Measurements from ENCODE around the gene SDR42E2.

SDR42E2 gene

DNA sequence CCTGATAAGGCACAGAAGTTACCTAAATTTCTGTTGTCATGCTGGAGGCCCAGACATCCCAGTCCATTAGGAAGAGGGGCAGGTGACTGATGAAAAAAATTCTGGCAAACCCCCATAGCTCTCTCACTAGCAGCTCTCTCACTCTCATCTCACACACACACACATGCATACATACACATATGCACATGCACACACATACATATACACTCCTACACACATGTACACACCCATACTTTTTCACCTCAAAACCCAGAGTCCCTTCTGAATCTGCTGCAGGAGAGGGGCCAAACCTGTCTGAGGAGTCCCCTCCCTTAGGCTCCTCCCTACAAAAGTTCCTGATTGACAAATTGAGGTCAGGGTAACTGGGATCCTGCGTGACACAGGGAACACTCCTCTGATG, 22.6 kb upstream of the SDR42E2 start:
- no peak for ATAC-seq (ENCODE audit: insufficient read depth, low read depth)

DNA sequence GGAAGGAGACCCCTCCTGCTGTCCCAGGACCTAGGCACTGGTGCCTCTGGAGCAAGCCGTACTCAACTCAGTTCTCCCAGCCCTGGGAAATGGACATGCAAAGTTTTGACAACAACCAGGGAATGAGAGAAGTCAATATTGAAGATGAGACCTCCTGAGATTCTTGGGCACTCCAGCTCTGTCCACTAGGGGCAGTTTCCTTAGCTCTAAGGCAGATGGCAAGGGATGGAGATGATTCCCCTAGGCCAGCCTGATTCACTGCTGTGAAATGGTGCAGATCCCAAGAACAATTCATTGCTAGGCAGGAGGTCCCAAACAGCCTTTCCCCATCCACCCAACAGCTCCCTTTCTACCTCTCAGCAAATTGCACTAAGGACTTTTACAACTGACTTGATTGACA, 20.5 kb upstream of the SDR42E2 start:
- no peak overlapping the region for H3K27ac ChIP-seq (ENCODE audit: low read length)
- H3K9ac ChIP-seq (ENCODE audit: low read depth, low read length), result no peak overlapping the region
- no peaks in the 10 kb centered on the region for H3K36me3 ChIP-seq (ENCODE audit: insufficient read depth, low read length)
- no peak for DNase-seq
- peak; percentile 48; the same call in 1 of the 3 replicates for ATAC-seq (ENCODE audit: insufficient read depth, low read depth)
- H3K9me3 ChIP-seq (ENCODE audit: insufficient read depth, low read length, severe bottlenecking), result no peaks in the 10 kb centered on the region
- H3K4me2 ChIP-seq (ENCODE audit: insufficient read depth, low read length), result no peak overlapping the region
- TF ChIP-seq, protein P1, sequence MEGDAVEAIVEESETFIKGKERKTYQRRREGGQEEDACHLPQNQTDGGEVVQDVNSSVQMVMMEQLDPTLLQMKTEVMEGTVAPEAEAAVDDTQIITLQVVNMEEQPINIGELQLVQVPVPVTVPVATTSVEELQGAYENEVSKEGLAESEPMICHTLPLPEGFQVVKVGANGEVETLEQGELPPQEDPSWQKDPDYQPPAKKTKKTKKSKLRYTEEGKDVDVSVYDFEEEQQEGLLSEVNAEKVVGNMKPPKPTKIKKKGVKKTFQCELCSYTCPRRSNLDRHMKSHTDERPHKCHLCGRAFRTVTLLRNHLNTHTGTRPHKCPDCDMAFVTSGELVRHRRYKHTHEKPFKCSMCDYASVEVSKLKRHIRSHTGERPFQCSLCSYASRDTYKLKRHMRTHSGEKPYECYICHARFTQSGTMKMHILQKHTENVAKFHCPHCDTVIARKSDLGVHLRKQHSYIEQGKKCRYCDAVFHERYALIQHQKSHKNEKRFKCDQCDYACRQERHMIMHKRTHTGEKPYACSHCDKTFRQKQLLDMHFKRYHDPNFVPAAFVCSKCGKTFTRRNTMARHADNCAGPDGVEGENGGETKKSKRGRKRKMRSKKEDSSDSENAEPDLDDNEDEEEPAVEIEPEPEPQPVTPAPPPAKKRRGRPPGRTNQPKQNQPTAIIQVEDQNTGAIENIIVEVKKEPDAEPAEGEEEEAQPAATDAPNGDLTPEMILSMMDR (IDR thresholded peaks at IDR 0.05; ENCODE audit: borderline replicate concordance, extremely low read depth, low read length, poor library complexity, severe bottlenecking), result peak; percentile 50
- TF ChIP-seq EZH2 (IDR thresholded peaks at IDR 0.05; ENCODE audit: borderline replicate concordance, low read depth, low read length, severe bottlenecking), result no peak
- H3K79me2 ChIP-seq (ENCODE audit: insufficient read depth, low read length), result no peaks in the 10 kb centered on the region
- no peak overlapping the region for H2AFZ ChIP-seq (ENCODE audit: low read depth, low read length)
- peaks cover 15% of the 10 kb centered on the region for H3K27me3 ChIP-seq (ENCODE audit: insufficient read depth, low read length, poor library complexity)
- H3K4me3 ChIP-seq (ENCODE audit: low read depth in 1 of 2, low read length in 2 of 2), result no peak overlapping the region
- no peaks in the 10 kb centered on the region for H4K20me1 ChIP-seq (ENCODE audit: insufficient read depth, low read length)
- H3K4me1 ChIP-seq (ENCODE audit: insufficient read depth, low read length), result no peaks in the 10 kb centered on the region

More for the DNA sequence above, 22.6 kb upstream of the SDR42E2 start:
- peaks cover 15% of the 10 kb centered on the region for H3K27me3 ChIP-seq (ENCODE audit: insufficient read depth, low read length, poor library complexity)
- TF ChIP-seq, protein P1 (IDR thresholded peaks at IDR 0.05; ENCODE audit: borderline replicate concordance, extremely low read depth, low read length, poor library complexity, severe bottlenecking), result no peak
- TF ChIP-seq EZH2 (IDR thresholded peaks at IDR 0.05; ENCODE audit: borderline replicate concordance, low read depth, low read length, severe bottlenecking), result no peak
- H3K4me3 ChIP-seq (ENCODE audit: low read depth in 1 of 2, low read length in 2 of 2), result no peak overlapping the region
- H3K79me2 ChIP-seq (ENCODE audit: insufficient read depth, low read length), result no peaks in the 10 kb centered on the region
- H2AFZ ChIP-seq (ENCODE audit: low read depth, low read length), result no peak overlapping the region
- H3K4me2 ChIP-seq (ENCODE audit: insufficient read depth, low read length), result no peak overlapping the region
- H4K20me1 ChIP-seq (ENCODE audit: insufficient read depth, low read length), result no peaks in the 10 kb centered on the region
- no peak overlapping the region for H3K27ac ChIP-seq (ENCODE audit: low read length)
- no peak overlapping the region for H3K9ac ChIP-seq (ENCODE audit: low read depth, low read length)
- no peaks in the 10 kb centered on the region for H3K9me3 ChIP-seq (ENCODE audit: insufficient read depth, low read length, severe bottlenecking)
- DNase-seq, result no peak
- no peaks in the 10 kb centered on the region for H3K36me3 ChIP-seq (ENCODE audit: insufficient read depth, low read length)
- H3K4me1 ChIP-seq (ENCODE audit: insufficient read depth, low read length), result no peaks in the 10 kb centered on the region

DNA sequence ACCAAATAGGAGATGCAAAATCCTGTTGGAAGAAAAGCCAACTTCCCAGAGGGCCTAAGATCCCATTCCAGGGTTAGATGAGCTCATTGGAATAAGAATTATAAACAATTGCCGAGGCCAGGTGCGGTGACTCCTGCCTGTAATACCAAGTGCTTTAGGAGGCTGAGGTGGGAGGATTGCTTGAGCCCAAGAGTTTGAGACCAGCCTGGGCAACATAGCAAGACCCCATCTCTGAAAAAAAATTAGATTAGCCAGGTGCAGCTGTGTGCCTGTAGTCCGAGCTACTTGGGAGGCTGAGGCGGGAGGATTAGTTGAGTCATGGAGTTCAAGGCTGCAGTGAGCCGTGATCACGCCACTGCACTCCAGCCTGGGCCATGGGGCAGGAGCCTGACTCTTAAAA, 17.8 kb upstream of the SDR42E2 start:
- Histone ChIP-seq H3K79me2 (ENCODE audit: insufficient read depth, low read length) (no peaks in the 10 kb centered on the region), H3K27me3 (ENCODE audit: insufficient read depth, low read length, poor library complexity) (peaks cover 9% of the 10 kb centered on the region), H3K9ac (ENCODE audit: low read depth, low read length) (no peak overlapping the region), H4K20me1 (ENCODE audit: insufficient read depth, low read length) (no peaks in the 10 kb centered on the region), H3K36me3 (ENCODE audit: insufficient read depth, low read length) (no peaks in the 10 kb centered on the region), H3K4me2 (ENCODE audit: insufficient read depth, low read length) (no peak overlapping the region), H3K9me3 (ENCODE audit: insufficient read depth, low read length, severe bottlenecking) (no peaks in the 10 kb centered on the region), H3K27ac (ENCODE audit: low read length) (no peak overlapping the region), H3K4me3 (ENCODE audit: low read depth in 1 of 2, low read length in 2 of 2) (no peak overlapping the region), H2AFZ (ENCODE audit: low read depth, low read length) (no peak overlapping the region), H3K4me1 (ENCODE audit: insufficient read depth, low read length) (no peaks in the 10 kb centered on the region)
- no peak for TF ChIP-seq EZH2 (IDR thresholded peaks at IDR 0.05; ENCODE audit: borderline replicate concordance, low read depth, low read length, severe bottlenecking)
- TF ChIP-seq, protein P1 (IDR thresholded peaks at IDR 0.05; ENCODE audit: borderline replicate concordance, extremely low read depth, low read length, poor library complexity, severe bottlenecking), result no peak
- ATAC-seq (ENCODE audit: insufficient read depth, low read depth) (no peak), DNase-seq (no peak)

DNA sequence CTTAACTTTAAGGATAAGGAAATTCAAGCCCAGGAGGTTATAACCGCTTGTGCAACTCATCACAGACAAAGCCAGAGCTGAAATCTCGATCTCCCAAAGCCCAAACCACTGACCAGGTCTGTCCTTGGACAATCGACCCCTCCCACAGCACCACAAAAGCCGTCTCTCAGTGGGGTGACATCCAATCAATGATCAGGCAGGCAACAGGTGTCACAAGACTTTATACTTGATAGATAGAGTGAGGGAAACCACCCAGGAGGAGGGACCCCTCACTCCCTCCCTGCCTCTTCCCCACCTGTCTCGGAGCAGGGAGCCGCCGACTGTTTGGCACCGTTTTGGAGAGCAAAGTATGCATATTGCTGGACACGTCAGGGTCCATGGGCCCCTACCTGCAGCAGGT, 14.5 kb upstream of the SDR42E2 start:
- Histone ChIP-seq H3K79me2 (ENCODE audit: insufficient read depth, low read length) (no peaks in the 10 kb centered on the region), H3K36me3 (ENCODE audit: insufficient read depth, low read length) (no peaks in the 10 kb centered on the region), H4K20me1 (ENCODE audit: insufficient read depth, low read length) (no peaks in the 10 kb centered on the region), H3K4me1 (ENCODE audit: insufficient read depth, low read length) (no peaks in the 10 kb centered on the region), H3K27me3 (ENCODE audit: insufficient read depth, low read length, poor library complexity) (peaks cover 3% of the 10 kb centered on the region), H3K4me3 (ENCODE audit: low read depth in 1 of 2, low read length in 2 of 2) (no peak overlapping the region), H3K9me3 (ENCODE audit: insufficient read depth, low read length, severe bottlenecking) (no peaks in the 10 kb centered on the region), H2AFZ (ENCODE audit: low read depth, low read length) (no peak overlapping the region), H3K27ac (ENCODE audit: low read length) (no peak overlapping the region), H3K9ac (ENCODE audit: low read depth, low read length) (no peak overlapping the region), H3K4me2 (ENCODE audit: insufficient read depth, low read length) (no peak overlapping the region)
- ATAC-seq (ENCODE audit: insufficient read depth, low read depth), result no peak
- no peak for TF ChIP-seq EZH2 (IDR thresholded peaks at IDR 0.05; ENCODE audit: borderline replicate concordance, low read depth, low read length, severe bottlenecking)
- TF ChIP-seq, protein P1 (IDR thresholded peaks at IDR 0.05; ENCODE audit: borderline replicate concordance, extremely low read depth, low read length, poor library complexity, severe bottlenecking), result no peak
- DNase-seq, result no peak
